ENCODE results near the gene AHCYL2. TPM values are rescaled to one million over a fixed set of nuclear protein-coding genes. Genes with fewer than 3 reads are reported as not detected.

AHCYL2 gene
- total RNA-seq, 6 experiments from 2014 or later: 6.8 to 12.4 (median 8.8) TPM

GRCh38 chr7:129375141-129375938, 150.5 kb downstream of the AHCYL2 start:
- Mint-ChIP-seq H3K36me3 (ENCODE audit: low read depth) (no peaks in the 10 kb centered on the region), H3K27me3 (ENCODE audit: insufficient read depth) (no peaks in the 10 kb centered on the region), H3K27ac (no peak overlapping the region), H3K9me3 (no peaks in the 10 kb centered on the region), H3K4me1 (ENCODE audit: low read depth) (peaks cover 18% of the 10 kb centered on the region; the same call in 1 of the 2 replicates), H3K4me3 (no peak overlapping the region)
- TF ChIP-seq CTCF (IDR thresholded peaks at IDR 0.05): no peak
- DNase-seq: no peak

GRCh38 chr7:129376076-129376777, 151.4 kb downstream of the AHCYL2 start:
- DNase-seq: peak; percentile 20
- H3K36me3 Mint-ChIP-seq (ENCODE audit: low read depth): no peaks in the 10 kb centered on the region
- no peaks in the 10 kb centered on the region for H3K9me3 Mint-ChIP-seq
- H3K27me3 Mint-ChIP-seq (ENCODE audit: insufficient read depth): no peaks in the 10 kb centered on the region
- H3K27ac Mint-ChIP-seq: no peak overlapping the region
- H3K4me3 Mint-ChIP-seq: no peak overlapping the region
- peak; percentile 80 for TF ChIP-seq CTCF (IDR thresholded peaks at IDR 0.05)
- peaks cover 13% of the 10 kb centered on the region; the same call in 1 of the 2 replicates for H3K4me1 Mint-ChIP-seq (ENCODE audit: low read depth)

- peaks cover 10% of the 10 kb centered on the region; the same call in 1 of the 2 replicates for H3K4me1 Mint-ChIP-seq (ENCODE audit: low read depth)
- H3K9me3 Mint-ChIP-seq: no peaks in the 10 kb centered on the region
- peak; percentile 17; the same call in 1 of the 2 replicates for TF ChIP-seq CTCF (IDR thresholded peaks at IDR 0.05)
- no peak overlapping the region for H3K27ac Mint-ChIP-seq
- H3K36me3 Mint-ChIP-seq (ENCODE audit: low read depth): no peaks in the 10 kb centered on the region
- no peak overlapping the region for H3K4me3 Mint-ChIP-seq
- H3K27me3 Mint-ChIP-seq (ENCODE audit: insufficient read depth): no peaks in the 10 kb centered on the region
- no peak for DNase-seq
Measured at GRCh38 chr7:129376778-129377700, 152.2 kb downstream of the AHCYL2 start.

- Mint-ChIP-seq H3K9me3 (no peaks in the 10 kb centered on the region), H3K4me1 (ENCODE audit: low read depth) (peaks cover 21% of the 10 kb centered on the region), H3K27ac (no peak overlapping the region), H3K4me3 (no peak overlapping the region), H3K27me3 (ENCODE audit: insufficient read depth) (no peaks in the 10 kb centered on the region), H3K36me3 (ENCODE audit: low read depth) (no peaks in the 10 kb centered on the region)
- TF ChIP-seq CTCF (IDR thresholded peaks at IDR 0.05): no peak
- DNase-seq: no peak
Measured at GRCh38 chr7:129381710-129382484, 157.1 kb downstream of the AHCYL2 start.
